Measurements from ENCODE around the gene COBL.

The COBL gene

GRCh38 chr7:51354897-51355296 is 38.3 kb upstream of the COBL start:
- Mint-ChIP-seq H3K27me3 (ENCODE audit: low read depth, poor library complexity) (peaks cover 6% of the 10 kb centered on the region), H3K4me3 (no peak overlapping the region), H3K4me1 (peaks cover 29% of the 10 kb centered on the region), H3K9me3 (peaks cover 4% of the 10 kb centered on the region), H3K27ac (no peak overlapping the region), H3K36me3 (ENCODE audit: low read depth) (no peaks in the 10 kb centered on the region)
- TF ChIP-seq, protein P1, sequence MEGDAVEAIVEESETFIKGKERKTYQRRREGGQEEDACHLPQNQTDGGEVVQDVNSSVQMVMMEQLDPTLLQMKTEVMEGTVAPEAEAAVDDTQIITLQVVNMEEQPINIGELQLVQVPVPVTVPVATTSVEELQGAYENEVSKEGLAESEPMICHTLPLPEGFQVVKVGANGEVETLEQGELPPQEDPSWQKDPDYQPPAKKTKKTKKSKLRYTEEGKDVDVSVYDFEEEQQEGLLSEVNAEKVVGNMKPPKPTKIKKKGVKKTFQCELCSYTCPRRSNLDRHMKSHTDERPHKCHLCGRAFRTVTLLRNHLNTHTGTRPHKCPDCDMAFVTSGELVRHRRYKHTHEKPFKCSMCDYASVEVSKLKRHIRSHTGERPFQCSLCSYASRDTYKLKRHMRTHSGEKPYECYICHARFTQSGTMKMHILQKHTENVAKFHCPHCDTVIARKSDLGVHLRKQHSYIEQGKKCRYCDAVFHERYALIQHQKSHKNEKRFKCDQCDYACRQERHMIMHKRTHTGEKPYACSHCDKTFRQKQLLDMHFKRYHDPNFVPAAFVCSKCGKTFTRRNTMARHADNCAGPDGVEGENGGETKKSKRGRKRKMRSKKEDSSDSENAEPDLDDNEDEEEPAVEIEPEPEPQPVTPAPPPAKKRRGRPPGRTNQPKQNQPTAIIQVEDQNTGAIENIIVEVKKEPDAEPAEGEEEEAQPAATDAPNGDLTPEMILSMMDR (IDR thresholded peaks at IDR 0.05): no peak
- no peak for DNase-seq

DNA sequence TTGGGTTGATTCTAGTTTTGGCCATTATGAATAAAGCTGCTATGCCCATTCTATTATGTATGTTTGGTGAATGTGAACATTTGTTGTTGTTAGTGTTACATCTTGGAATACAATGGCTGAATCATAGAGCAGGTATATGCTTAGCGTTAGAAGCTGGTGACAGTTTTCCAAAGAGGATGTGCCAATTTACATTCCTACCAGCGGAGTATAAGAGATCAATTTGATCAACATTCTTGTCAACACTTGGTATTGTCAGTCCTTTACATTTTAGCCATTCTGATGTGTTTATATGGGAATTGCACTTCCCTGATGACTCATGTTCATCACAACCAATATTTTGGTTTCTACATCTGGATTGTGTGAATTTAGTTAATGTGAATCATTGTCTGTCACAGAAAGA is 37.8 kb upstream of the COBL start:
- H3K9me3 Mint-ChIP-seq: peaks cover 4% of the 10 kb centered on the region
- no peak for DNase-seq
- no peaks in the 10 kb centered on the region for H3K36me3 Mint-ChIP-seq (ENCODE audit: low read depth)
- TF ChIP-seq, protein P1 (IDR thresholded peaks at IDR 0.05): no peak
- no peak overlapping the region for H3K4me3 Mint-ChIP-seq
- no peak overlapping the region for H3K27ac Mint-ChIP-seq
- peaks cover 6% of the 10 kb centered on the region for H3K27me3 Mint-ChIP-seq (ENCODE audit: low read depth, poor library complexity)
- H3K4me1 Mint-ChIP-seq: peaks cover 29% of the 10 kb centered on the region

- TF ChIP-seq, protein P1 (IDR thresholded peaks at IDR 0.05): no peak
- Mint-ChIP-seq H3K36me3 (ENCODE audit: low read depth) (no peaks in the 10 kb centered on the region), H3K27ac (no peak overlapping the region), H3K4me3 (no peak overlapping the region), H3K4me1 (peaks cover 21% of the 10 kb centered on the region), H3K27me3 (ENCODE audit: low read depth, poor library complexity) (peaks cover 6% of the 10 kb centered on the region), H3K9me3 (peaks cover 4% of the 10 kb centered on the region)
- no peak for DNase-seq
Measured at GRCh38 chr7:51352174-51353100, 35.8 kb upstream of the COBL start.

DNA sequence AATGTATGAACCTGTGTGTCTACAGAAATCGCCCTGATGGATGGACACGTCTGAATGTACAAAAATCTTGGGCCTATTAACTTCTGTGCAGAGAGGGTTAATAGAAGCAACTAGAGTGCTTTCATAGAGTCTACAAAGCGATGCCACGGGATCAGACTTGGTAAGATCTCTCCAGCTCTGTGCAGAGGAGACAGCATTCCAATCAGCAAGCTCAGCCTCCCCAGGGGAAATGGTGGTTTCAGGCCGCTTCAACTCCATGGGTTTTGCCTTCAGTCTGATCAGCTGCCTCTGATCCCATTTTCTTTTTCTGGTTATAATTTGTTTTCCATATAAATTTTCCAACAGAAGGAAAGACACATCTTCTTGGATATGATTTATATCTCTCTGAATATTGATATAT is 35.1 kb upstream of the COBL start:
- Mint-ChIP-seq H3K27me3 (ENCODE audit: low read depth, poor library complexity) (peaks cover 7% of the 10 kb centered on the region), H3K4me3 (no peak overlapping the region), H3K4me1 (peaks cover 16% of the 10 kb centered on the region), H3K9me3 (peaks cover 4% of the 10 kb centered on the region), H3K36me3 (ENCODE audit: low read depth) (no peaks in the 10 kb centered on the region), H3K27ac (no peak overlapping the region)
- TF ChIP-seq, protein P1 (IDR thresholded peaks at IDR 0.05): no peak
- DNase-seq: no peak

DNA sequence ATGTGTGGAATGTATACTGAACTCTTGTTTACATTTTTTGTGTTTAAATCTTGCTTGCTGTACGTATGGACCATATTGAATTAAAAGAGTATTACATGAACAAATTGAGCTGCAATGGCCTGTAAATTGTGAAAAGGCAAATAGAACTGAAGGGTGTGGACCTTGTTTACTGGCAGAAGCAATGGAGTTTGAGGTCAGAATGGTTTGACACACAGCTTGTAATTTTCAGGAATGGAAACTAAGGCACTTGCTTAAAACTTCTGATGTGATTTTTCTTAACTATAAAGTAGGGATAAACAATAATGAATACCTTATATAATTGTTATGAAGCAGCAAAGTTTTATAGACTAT is 33.9 kb upstream of the COBL start:
- Mint-ChIP-seq H3K36me3 (ENCODE audit: low read depth) (no peaks in the 10 kb centered on the region), H3K4me3 (no peak overlapping the region), H3K9me3 (peaks cover 4% of the 10 kb centered on the region), H3K4me1 (peaks cover 7% of the 10 kb centered on the region), H3K27ac (no peak overlapping the region), H3K27me3 (ENCODE audit: low read depth, poor library complexity) (peaks cover 12% of the 10 kb centered on the region)
- no peak for DNase-seq
- TF ChIP-seq, protein P1 (IDR thresholded peaks at IDR 0.05): no peak
